Calu3 (cell line): ENCODE data around the gene CLASP1. TPM values are rescaled to one million over a fixed set of nuclear protein-coding genes. Genes with fewer than 3 reads are reported as not detected.
"Not testable (repeated sequence)": the region's sequence is repeated elsewhere in the genome, so short reads cannot be mapped to it uniquely, and the experiment has no call there.

Experiments used
- BruUV-seq: library from RNA; stranded (reverse); fragments of 400-500 nt; replicated peaks from 2 replicates; lab custom pipeline; 2021; lab: Mats Ljungman, UMichigan
- CTCF ChIA-PET: fragments of 300-600 bp; sonication (Branson Sonifier 250); formaldehyde crosslinking; loops from one replicate; lab custom pipeline; 2022; ENCODE audit warnings: antibody characterized with exemption; lab: Charles Lee
- DNase-seq: peaks from one replicate; pipeline ENCODE4 v3.0.0; 2022
- H3K27ac Mint-ChIP-seq: one replicate; pipeline ENCODE4 v1.8.0; 2022; ENCODE audit warnings: mixed read lengths; ENCODE audit not compliant: unreplicated experiment
- H3K27me3 Mint-ChIP-seq: one replicate; pipeline ENCODE4 v1.8.0; 2022; ENCODE audit warnings: mixed read lengths; ENCODE audit not compliant: unreplicated experiment
- H3K36me3 Mint-ChIP-seq: one replicate; pipeline ENCODE4 v1.8.0; 2022; ENCODE audit warnings: mild to moderate bottlenecking, moderate library complexity, mixed read lengths; ENCODE audit not compliant: insufficient read depth, unreplicated experiment
- H3K4me1 Mint-ChIP-seq: one replicate; pipeline ENCODE4 v1.8.0; 2022; ENCODE audit warnings: mild to moderate bottlenecking, low read depth, mixed read lengths; ENCODE audit not compliant: unreplicated experiment
- H3K4me3 Mint-ChIP-seq: one replicate; pipeline ENCODE4 v1.8.0; 2022; ENCODE audit warnings: mild to moderate bottlenecking, low read depth, moderate library complexity, mixed read lengths; ENCODE audit not compliant: unreplicated experiment
- H3K9me3 Mint-ChIP-seq: one replicate; pipeline ENCODE4 v1.8.0; 2022; ENCODE audit warnings: low read depth, mixed read lengths; ENCODE audit not compliant: unreplicated experiment
- CTCF ChIP-seq: fragments of 200-600 bp; IDR thresholded peaks from one replicate; pipeline ENCODE4 v1.8.0; 2022; ENCODE audit warnings: antibody characterized with exemption; ENCODE audit not compliant: unreplicated experiment
- intact Hi-C: fragments of 100-400 bp; cut with micrococcal nuclease; formaldehyde crosslinking; loops from one replicate; pipeline ENCODE4 v1.10.0; 2022; ENCODE audit not compliant: unreplicated experiment
- total RNA-seq: library from RNA; stranded (reverse); gene quantifications from 2 replicates; pipeline ENCODE4 v1.2.3, GENCODE V29; 2022

The CLASP1 gene
- total RNA-seq, 1 experiment from 2014 or later = 59.7 TPM

DNA sequence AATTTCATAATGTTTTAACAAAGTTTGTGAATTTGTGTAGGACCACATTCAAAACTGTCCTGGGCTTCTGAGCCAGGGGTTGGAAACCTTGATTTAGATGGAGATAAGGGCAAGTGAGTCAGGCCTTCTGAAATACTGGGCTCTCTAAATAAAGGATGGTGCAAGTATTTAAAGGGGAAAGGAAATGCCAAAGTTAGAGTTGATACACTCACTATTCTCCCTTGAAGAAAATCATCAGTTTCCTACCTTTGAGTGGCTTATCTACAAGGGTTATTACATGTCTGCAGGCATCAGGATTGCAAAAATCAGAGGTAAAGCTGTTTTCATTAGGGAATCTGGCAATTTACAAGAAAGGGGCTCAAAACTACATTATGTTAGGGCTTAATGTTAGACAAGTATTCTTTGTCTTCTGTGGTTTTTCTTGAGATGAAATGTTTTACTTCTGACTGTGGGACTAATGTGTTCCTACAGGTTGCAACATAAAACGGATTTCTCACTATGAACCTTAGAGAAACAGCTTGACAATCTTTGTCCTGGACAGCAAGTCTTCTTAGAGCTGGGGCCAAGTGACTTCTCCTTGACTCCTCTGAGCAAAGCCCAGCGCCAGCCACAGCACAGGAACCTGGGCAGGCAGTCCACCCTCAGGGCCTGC lies 87.5 kb downstream of the CLASP1 start:
- no peak for TF ChIP-seq CTCF
- Mint-ChIP-seq H3K4me1 (peaks cover 26% of the 10 kb centered on the region), H3K27ac (no peak overlapping the region), H3K9me3 (no peaks in the 10 kb centered on the region), H3K4me3 (no peak overlapping the region), H3K36me3 (no peaks in the 10 kb centered on the region), H3K27me3 (no peaks in the 10 kb centered on the region)
- CTCF ChIA-PET = no interaction called here
- intact Hi-C loops = no loop called here
- BruUV-seq = no TSS peak
- DNase-seq = no peak

DNA sequence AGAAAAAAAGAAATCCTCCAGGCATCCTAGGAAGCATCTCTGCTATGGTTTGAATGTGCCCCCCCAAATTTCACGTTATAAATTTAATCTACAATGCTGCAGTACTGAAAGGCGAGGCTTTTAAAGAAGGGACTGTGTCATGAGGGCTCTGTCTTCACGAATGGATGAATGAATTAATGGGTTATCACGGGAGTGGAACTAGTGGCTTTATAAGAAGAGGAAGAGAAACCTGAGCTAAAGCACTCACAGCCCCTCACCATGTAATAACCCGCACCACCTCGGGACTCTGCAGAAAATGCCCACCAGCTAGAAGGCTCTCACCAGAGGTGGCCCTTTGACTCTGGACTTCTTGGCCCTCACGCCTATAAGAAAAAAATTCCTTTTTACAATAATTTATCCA lies 90.9 kb downstream of the CLASP1 start:
- Mint-ChIP-seq H3K36me3 (no peaks in the 10 kb centered on the region), H3K27me3 (no peaks in the 10 kb centered on the region), H3K4me3 (no peak overlapping the region), H3K9me3 (no peaks in the 10 kb centered on the region), H3K4me1 (peaks cover 26% of the 10 kb centered on the region), H3K27ac (no peak overlapping the region)
- intact Hi-C loops = no loop called here
- no peak for TF ChIP-seq CTCF
- CTCF ChIA-PET = interaction anchor here (0.7 kb wide), 1 partner anchor 10 kb away, joined by 3 read pairs; no protein-coding TSS in a partner anchor
- no TSS peak for BruUV-seq
- no peak for DNase-seq

GRCh38 chr2:121555008-121555407 lies 94.3 kb downstream of the CLASP1 start:
- H3K4me1 Mint-ChIP-seq = peaks cover 11% of the 10 kb centered on the region
- no peaks in the 10 kb centered on the region for H3K27me3 Mint-ChIP-seq
- no peak for DNase-seq
- no peak for TF ChIP-seq CTCF
- intact Hi-C loops = no loop called here
- BruUV-seq = no TSS peak
- CTCF ChIA-PET = no interaction called here
- peaks cover 15% of the 10 kb centered on the region for H3K9me3 Mint-ChIP-seq
- H3K4me3 Mint-ChIP-seq = no peak overlapping the region
- H3K27ac Mint-ChIP-seq = no peak overlapping the region
- H3K36me3 Mint-ChIP-seq = no peaks in the 10 kb centered on the region

DNA sequence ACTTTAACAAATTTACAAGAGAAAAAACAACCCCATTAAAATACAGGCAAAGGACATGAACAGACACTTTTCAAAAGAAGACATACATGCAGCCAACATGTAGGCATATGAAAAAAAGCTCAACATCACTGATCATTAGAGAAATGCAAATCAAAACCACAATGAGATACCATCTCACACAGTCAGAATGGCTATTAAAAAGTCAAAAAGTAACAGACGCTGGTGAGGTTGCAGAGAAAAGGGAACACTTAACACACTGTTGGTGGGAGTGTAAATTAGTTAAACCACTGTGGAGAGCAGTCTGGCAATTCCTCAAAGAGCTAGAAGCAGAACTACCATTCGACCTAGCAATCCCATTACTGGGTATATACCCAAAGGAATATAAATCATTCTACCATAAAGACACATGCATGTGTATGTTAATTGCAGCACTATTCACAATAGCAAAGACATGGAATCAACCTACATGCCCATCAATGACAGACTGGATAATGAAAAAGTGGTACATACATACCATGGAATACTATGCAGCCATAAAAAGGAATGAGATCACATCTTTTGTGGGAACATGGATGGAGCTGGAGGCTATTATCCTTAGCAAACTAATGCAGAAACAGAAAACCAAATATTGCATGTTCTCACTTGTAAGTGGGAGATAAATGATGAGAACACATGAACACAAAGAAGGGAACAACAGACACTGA lies 96.6 kb downstream of the CLASP1 start:
- H3K27me3 Mint-ChIP-seq, CTCF ChIA-PET, DNase-seq, BruUV-seq, intact Hi-C loops, H3K36me3 Mint-ChIP-seq, H3K27ac Mint-ChIP-seq, H3K4me3 Mint-ChIP-seq: not testable (repeated sequence)
- peaks cover 11% of the 10 kb centered on the region for H3K4me1 Mint-ChIP-seq
- peaks cover 22% of the 10 kb centered on the region for H3K9me3 Mint-ChIP-seq

GRCh38 chr2:121550669-121551068 lies 98.6 kb downstream of the CLASP1 start:
- CTCF ChIA-PET = no interaction called here
- intact Hi-C loops = no loop called here
- Mint-ChIP-seq H3K4me3 (no peak overlapping the region), H3K27ac (no peak overlapping the region), H3K27me3 (no peaks in the 10 kb centered on the region), H3K4me1 (no peaks in the 10 kb centered on the region), H3K36me3 (no peaks in the 10 kb centered on the region), H3K9me3 (peaks cover 22% of the 10 kb centered on the region)
- no TSS peak for BruUV-seq
- DNase-seq = no peak
- TF ChIP-seq CTCF = no peak
